GM12864 (cell line): ENCODE data around the gene RANGRF.

Source experiments
- DNase-seq: peaks from one replicate; pipeline ENCODE4 v3.0.0-alpha.2; 2011; ENCODE audit warnings: low read depth
- H3K4me3 ChIP-seq: 2 replicates; pipeline ENCODE4 v1.5.1; 2011; ENCODE audit warnings: mild to moderate bottlenecking, low read depth, low read length, control low read depth
- TF ChIP-seq, protein P1 (sequence below): IDR thresholded peaks from 2 replicates; pipeline ENCODE4 v1.5.1; 2011; ENCODE audit warnings: low read depth, mild to moderate bottlenecking, moderate library complexity, low read length, control low read depth, inconsistent platforms; ENCODE audit errors: missing control alignments

RANGRF gene

DNA sequence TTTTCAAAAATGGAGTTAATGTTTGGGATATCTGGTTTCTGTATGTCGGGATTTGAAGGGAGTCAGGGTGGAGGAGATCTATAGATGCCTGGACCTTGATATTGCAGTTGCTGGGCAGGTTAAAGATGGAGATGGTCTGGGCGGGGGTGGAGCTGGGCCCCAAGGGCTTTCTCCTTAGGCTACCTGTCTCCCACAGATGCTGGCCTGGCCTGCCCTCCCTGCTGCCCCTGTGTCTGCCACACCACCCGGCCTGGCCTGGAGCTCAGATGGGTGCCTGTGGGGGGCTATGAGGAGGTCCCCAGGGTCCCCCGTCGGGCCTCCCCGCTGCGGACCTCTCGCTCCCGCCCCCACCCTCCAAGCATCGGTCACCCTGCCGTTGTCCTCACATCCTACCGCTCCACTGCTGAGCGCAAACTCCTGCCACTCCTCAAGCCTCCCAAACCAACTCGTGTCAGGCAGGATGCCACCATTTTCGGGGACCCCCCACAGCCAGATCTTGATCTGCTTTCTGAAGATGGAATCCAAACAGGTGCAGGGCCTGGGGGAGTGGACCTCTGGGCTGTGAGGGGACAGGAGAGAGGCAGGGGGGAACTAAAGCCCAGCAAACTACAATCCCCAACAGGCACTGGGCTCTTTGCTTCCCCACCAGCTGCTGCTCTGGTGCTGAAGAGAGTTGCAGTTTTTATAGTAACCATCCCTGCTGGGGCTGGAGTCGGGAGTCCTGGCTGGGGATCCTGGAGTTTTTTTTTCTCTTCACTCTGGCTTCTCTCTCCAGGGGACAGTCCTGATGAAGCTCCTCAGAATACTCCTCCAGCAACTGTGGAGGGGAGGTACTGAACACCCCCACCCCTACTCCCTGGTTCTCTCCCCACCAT lies 24.5 kb downstream of the RANGRF start:
- no peak overlapping the region for H3K4me3 ChIP-seq
- DNase-seq, result no peak
- TF ChIP-seq, protein P1, sequence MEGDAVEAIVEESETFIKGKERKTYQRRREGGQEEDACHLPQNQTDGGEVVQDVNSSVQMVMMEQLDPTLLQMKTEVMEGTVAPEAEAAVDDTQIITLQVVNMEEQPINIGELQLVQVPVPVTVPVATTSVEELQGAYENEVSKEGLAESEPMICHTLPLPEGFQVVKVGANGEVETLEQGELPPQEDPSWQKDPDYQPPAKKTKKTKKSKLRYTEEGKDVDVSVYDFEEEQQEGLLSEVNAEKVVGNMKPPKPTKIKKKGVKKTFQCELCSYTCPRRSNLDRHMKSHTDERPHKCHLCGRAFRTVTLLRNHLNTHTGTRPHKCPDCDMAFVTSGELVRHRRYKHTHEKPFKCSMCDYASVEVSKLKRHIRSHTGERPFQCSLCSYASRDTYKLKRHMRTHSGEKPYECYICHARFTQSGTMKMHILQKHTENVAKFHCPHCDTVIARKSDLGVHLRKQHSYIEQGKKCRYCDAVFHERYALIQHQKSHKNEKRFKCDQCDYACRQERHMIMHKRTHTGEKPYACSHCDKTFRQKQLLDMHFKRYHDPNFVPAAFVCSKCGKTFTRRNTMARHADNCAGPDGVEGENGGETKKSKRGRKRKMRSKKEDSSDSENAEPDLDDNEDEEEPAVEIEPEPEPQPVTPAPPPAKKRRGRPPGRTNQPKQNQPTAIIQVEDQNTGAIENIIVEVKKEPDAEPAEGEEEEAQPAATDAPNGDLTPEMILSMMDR, result no peak

DNA sequence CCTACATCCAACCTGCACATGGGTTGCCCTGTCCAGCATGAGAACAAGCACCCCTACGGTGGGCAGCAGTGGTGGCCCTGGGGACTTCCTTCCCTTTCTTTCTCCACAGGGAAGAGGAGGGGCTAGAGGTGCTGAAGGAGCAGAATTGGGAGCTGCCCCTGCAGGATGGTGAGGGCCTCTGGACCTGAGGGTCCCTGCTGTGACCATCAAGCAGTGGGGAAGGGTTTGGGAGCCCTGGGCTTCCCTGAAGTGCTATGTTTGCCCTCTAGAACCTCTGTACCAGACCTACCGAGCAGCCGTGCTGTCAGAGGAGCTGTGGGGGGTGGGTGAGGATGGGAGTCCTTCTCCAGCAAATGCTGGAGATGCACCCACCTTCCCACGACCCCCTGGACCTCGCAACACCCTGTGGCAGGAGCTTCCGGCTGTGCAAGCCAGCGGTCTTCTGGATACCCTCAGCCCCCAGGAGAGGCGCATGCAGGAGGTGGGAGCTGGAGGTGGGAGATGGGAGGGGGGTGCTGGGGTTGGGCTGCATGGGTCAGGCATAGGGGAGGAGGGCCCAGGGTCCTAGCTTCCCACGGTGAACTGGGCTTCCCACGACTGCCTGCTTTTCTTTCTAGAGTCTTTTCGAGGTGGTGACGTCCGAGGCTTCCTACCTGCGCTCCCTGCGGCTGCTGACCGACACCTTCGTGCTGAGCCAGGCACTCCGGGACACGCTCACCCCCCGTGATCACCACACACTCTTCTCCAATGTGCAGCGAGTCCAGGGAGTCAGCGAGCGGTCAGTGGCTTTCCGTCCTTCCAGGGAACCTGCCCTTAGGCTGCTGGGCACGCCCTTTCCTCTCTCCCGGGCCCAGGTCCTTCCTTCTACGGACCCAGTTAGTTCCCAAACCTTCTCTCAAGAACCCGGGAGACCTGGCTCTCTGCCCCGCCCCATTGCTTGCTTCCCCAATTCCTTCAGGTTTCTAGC lies 26.6 kb downstream of the RANGRF start:
- TF ChIP-seq, protein P1, result no peak
- H3K4me3 ChIP-seq, result no peak overlapping the region
- no peak for DNase-seq

DNA sequence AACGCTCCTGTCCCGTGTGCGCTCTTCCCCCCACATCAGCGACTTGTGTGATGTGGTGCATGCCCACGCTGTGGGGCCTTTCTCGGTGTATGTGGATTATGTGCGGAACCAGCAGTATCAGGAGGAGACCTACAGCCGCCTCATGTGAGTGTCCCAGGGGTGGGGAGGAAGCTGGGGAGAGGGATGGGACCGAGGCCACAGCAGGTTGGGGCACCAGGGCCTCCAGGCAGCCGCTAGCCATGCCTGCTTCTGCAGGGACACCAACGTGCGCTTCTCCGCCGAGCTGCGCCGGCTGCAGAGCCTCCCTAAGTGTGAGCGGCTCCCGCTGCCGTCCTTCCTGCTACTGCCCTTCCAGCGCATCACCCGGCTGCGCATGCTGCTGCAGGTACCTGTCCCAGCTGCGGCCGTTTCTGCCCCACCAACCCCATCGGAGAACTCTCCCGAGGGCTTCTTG lies 27.3 kb downstream of the RANGRF start:
- DNase-seq, result no peak
- TF ChIP-seq, protein P1, result no peak
- H3K4me3 ChIP-seq, result no peak overlapping the region

DNA sequence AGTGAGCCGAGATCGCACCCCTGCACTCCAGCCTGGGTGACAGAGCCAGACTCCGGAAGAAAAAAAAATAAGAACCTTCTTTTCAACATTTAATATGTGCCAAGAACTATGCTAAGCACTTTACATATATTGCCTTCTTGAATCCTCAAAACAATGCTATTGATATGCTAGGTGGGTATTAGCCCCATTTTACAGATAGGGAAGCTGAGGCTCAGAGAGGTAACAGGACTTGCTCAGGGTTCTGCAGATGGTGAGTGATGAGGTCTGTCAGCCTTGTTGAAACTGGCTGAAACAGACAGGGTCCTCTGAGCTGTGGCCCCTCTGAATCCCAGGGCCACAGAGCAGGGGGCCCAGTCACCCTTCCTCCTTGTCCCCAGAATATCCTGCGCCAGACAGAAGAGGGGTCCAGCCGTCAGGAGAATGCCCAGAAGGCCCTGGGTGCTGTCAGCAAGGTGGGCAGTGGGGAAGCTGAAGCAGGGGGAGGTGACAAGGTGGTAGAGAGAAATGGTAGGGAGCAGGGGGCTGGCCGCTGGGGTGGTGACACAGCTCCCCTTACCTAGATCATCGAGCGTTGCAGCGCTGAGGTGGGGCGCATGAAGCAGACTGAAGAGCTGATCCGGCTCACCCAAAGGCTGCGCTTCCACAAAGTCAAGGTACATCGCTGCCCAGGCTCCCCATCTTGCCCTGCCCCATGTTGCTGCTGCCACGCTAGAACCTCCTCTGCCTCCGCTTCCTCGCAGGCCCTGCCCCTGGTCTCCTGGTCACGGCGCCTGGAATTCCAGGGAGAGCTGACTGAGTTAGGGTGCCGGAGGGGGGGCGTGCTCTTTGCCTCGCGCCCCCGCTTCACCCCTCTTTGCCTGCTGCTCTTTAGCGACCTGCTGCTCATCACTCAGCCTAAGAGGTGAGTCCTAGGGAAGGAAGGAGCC lies 29.8 kb downstream of the RANGRF start:
- TF ChIP-seq, protein P1, result no peak
- H3K4me3 ChIP-seq, result no peak overlapping the region
- no peak for DNase-seq

DNA sequence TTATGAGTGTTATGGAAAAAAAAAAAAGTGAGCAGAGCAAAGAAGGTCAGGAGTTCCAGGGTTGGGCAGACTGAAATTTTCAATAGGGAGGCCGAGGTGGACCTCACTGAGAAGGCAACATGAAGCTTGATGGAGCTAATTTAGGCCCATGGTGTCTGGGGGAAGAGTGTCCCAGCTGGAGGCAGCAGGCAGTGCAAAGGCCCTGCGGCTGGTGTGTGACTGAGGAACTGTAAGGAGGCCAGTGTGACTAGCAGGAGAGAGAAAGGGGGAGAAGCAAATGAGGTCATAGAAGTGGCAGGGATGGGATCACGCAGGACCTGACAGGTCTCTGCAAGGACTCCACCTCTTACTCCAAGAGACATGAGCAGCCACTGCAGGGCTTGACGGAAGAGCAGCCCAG lies 31.8 kb downstream of the RANGRF start:
- DNase-seq, result no peak
- no peak overlapping the region for H3K4me3 ChIP-seq
- TF ChIP-seq, protein P1, result no peak

DNA sequence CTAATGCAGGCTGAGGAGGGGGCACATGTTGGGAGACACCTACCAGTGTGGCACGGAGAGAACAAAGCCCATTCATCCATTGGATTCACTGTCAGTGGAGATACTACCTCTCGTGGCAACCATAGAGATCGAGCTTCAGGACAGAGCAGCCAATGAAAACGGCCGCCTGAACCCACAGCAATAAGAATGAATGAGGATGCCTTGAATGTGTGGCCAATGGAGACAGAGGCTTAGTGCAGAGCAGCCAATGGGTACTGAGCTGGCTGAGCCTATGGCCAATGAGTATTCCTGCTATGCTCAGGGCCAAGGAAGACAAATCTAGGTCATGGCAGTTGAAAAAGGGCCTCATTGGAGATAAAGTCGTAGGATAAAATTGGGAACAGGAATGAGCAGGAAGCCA lies 32.5 kb downstream of the RANGRF start:
- no peak for DNase-seq
- H3K4me3 ChIP-seq, result no peak overlapping the region
- TF ChIP-seq, protein P1, result no peak
